Fibroblast of lung (primary cell): ENCODE data around the gene RNF223. TPM values are rescaled to one million over a fixed set of nuclear protein-coding genes. Genes with fewer than 3 reads are reported as not detected.

Source experiments
- DNase-seq, 2 donors: peaks; one replicate each; pipeline versions ENCODE4 v3.0.0 to v3.0.0-alpha.2; 2010; ENCODE audit warnings: low read depth in 2 of 2
- H2AFZ ChIP-seq: 2 replicates; pipeline ENCODE4 v1.5.1; 2012; ENCODE audit warnings: low read length, control low read depth, inconsistent platforms
- H3K27ac ChIP-seq: 2 replicates; pipeline ENCODE4 v1.5.1; 2011; ENCODE audit warnings: low read length, control low read depth; ENCODE audit not compliant: insufficient read depth
- H3K27me3 ChIP-seq: 2 replicates; pipeline ENCODE4 v1.5.1; 2011; ENCODE audit warnings: mild to moderate bottlenecking, low read length; ENCODE audit not compliant: control insufficient read depth, insufficient read depth
- H3K36me3 ChIP-seq: 2 replicates; pipeline ENCODE4 v1.5.1; 2011; ENCODE audit warnings: low read length; ENCODE audit not compliant: control insufficient read depth, insufficient read depth
- H3K4me1 ChIP-seq: 2 replicates; pipeline ENCODE4 v1.5.1; 2011; ENCODE audit warnings: low read length; ENCODE audit not compliant: control insufficient read depth, insufficient read depth; ENCODE audit errors: extremely low read depth
- H3K4me2 ChIP-seq: 2 replicates; pipeline ENCODE4 v1.5.1; 2011; ENCODE audit warnings: low read length, control low read depth; ENCODE audit not compliant: insufficient read depth; ENCODE audit errors: extremely low read depth
- H3K4me3 ChIP-seq, 4 experiments: fragments of 200-600 bp in 1 of 4; sonication (generic) in 1 of 4; replicated peaks in 1 of 4; 2 replicates each; pipeline ENCODE4 v1.5.1; 2011 to 2016; ENCODE audit warnings: low read length in 4 of 4, low read depth in 3 of 4, mild to moderate bottlenecking in 3 of 4, control low read depth in 2 of 4, inconsistent platforms in 1 of 4, mixed read lengths in 1 of 4; ENCODE audit not compliant: insufficient read depth in 1 of 4; ENCODE audit errors: control extremely low read depth in 1 of 4
- H3K79me2 ChIP-seq: 2 replicates; pipeline ENCODE4 v1.5.1; 2012; ENCODE audit warnings: mild to moderate bottlenecking, low read length, inconsistent platforms; ENCODE audit not compliant: control insufficient read depth, insufficient read depth
- H3K9ac ChIP-seq: 2 replicates; pipeline ENCODE4 v1.5.1; 2011; ENCODE audit warnings: mild to moderate bottlenecking, low read length, control low read depth; ENCODE audit not compliant: insufficient read depth
- H3K9me3 ChIP-seq: 2 replicates; pipeline ENCODE4 v1.5.1; 2012; ENCODE audit warnings: low read depth, low read length; ENCODE audit not compliant: control insufficient read depth, insufficient read depth
- H4K20me1 ChIP-seq: 2 replicates; pipeline ENCODE4 v1.5.1; 2011; ENCODE audit warnings: low read length; ENCODE audit not compliant: control insufficient read depth, insufficient read depth; ENCODE audit errors: extremely low read depth
- CTCF ChIP-seq, 2 donors: IDR thresholded peaks in 1 of 2; conservative IDR thresholded peaks in 1 of 2; 1 replicate in 1 of 2; 2 replicates in 1 of 2; pipeline ENCODE4 v1.5.1; 2011 to 2012; ENCODE audit warnings: low read length in 2 of 2, control low read depth in 1 of 2, inconsistent platforms in 1 of 2, low read depth in 1 of 2, mild to moderate bottlenecking in 1 of 2
- EZH2 ChIP-seq: IDR thresholded peaks from 2 replicates; pipeline ENCODE4 v1.5.1; 2012; ENCODE audit warnings: low read length, control low read depth, mild to moderate bottlenecking; ENCODE audit errors: missing control alignments
- polyA plus RNA-seq, 2 donors: library from polyadenylated mRNA; depleted of rRNA in 1 of 2; stranded (reverse) in 1 of 2; unstranded in 1 of 2; fragments of >200 nt; gene quantifications; 2 replicates each; pipeline ENCODE4 v1.2.1, GENCODE V29; 2011 to 2012; ENCODE audit warnings: missing spikeins in 1 of 2
- total RNA-seq: library from RNA; depleted of rRNA; stranded (reverse); fragments of >200 nt; gene quantifications from 2 replicates; pipeline ENCODE4 v1.2.1, GENCODE V29; 2014

Gene RNF223
- total and polyA plus RNA-seq, 2 donors (not counting 1 experiment from before 2014, with no cell fraction given) = not detected

GRCh38 chr1:1040004-1040991 lies 33.8 kb downstream of the RNF223 start:
- Histone ChIP-seq H3K4me3 (peak overlapping the region in 3 of 4 experiments; percentile 6 to 49 (median 28)), H3K9ac (no peak overlapping the region)

GRCh38 chr1:1039145-1039910 lies 34.8 kb downstream of the RNF223 start:
- no peak overlapping the region for H3K4me3 ChIP-seq
- no peak overlapping the region for H3K4me2 ChIP-seq
- no peak overlapping the region for H2AFZ ChIP-seq
- no peak for DNase-seq
- no peak overlapping the region for H3K27ac ChIP-seq
- no peaks in the 10 kb centered on the region for H3K79me2 ChIP-seq
- no peaks in the 10 kb centered on the region for H4K20me1 ChIP-seq
- H3K36me3 ChIP-seq = peaks cover 6% of the 10 kb centered on the region
- H3K27me3 ChIP-seq = no peaks in the 10 kb centered on the region
- no peak for TF ChIP-seq CTCF (conservative IDR thresholded peaks at IDR 0.05 in 1 of 2, IDR thresholded peaks at IDR 0.05 in 1 of 2; ENCODE audit: low read depth in 1 of 2, low read length in 2 of 2)
- no peaks in the 10 kb centered on the region for H3K9me3 ChIP-seq
- no peak overlapping the region for H3K9ac ChIP-seq
- peaks cover 7% of the 10 kb centered on the region for H3K4me1 ChIP-seq

More at GRCh38 chr1:1040004-1040991, 33.8 kb downstream of the RNF223 start:
- Histone ChIP-seq H3K79me2 (no peaks in the 10 kb centered on the region), H3K27ac (no peak overlapping the region), H3K36me3 (peaks cover 6% of the 10 kb centered on the region), H3K4me2 (peak overlapping the region; percentile 66), H3K27me3 (no peaks in the 10 kb centered on the region), H3K9me3 (no peaks in the 10 kb centered on the region), H3K4me1 (peaks cover 7% of the 10 kb centered on the region), H4K20me1 (no peaks in the 10 kb centered on the region), H2AFZ (no peak overlapping the region)
- TF ChIP-seq EZH2 (no peak), CTCF (conservative IDR thresholded peaks at IDR 0.05 in 1 of 2, IDR thresholded peaks at IDR 0.05 in 1 of 2; ENCODE audit: low read depth in 1 of 2, low read length in 2 of 2) (peak in 1 of 2 donors; percentile 4)
- peak; percentile 78 to 88 for DNase-seq

GRCh38 chr1:1038694-1039093 lies 35.4 kb downstream of the RNF223 start:
- H4K20me1 ChIP-seq = no peaks in the 10 kb centered on the region
- TF ChIP-seq EZH2 (no peak), CTCF (conservative IDR thresholded peaks at IDR 0.05 in 1 of 2, IDR thresholded peaks at IDR 0.05 in 1 of 2; ENCODE audit: low read depth in 1 of 2, low read length in 2 of 2) (no peak)
- no peak overlapping the region for H3K4me3 ChIP-seq
- no peaks in the 10 kb centered on the region for H3K9me3 ChIP-seq
- H3K36me3 ChIP-seq = peaks cover 6% of the 10 kb centered on the region
- H3K27ac ChIP-seq = no peak overlapping the region
- no peak overlapping the region for H3K9ac ChIP-seq
- H3K4me1 ChIP-seq = peaks cover 7% of the 10 kb centered on the region
- no peaks in the 10 kb centered on the region for H3K79me2 ChIP-seq
- no peak for DNase-seq
- no peak overlapping the region for H3K4me2 ChIP-seq
- no peaks in the 10 kb centered on the region for H3K27me3 ChIP-seq
- H2AFZ ChIP-seq = no peak overlapping the region
